ENCODE data around the gene ASTN1. TPM values are rescaled to one million over a fixed set of nuclear protein-coding genes. Genes with fewer than 3 reads are reported as not detected.

Gene ASTN1
- total and polyA plus RNA-seq, 9 of the 15 experiments (the other 6 are each of a cell fraction or from before 2014, with no cell fraction given): 0.05 to 0.22 (median 0.18) TPM

- H3K9ac ChIP-seq (ENCODE audit: insufficient read depth in 1 of 2, low read depth in 2 of 2, low read length in 2 of 2): no peak overlapping the region
- ATAC-seq (no peak), DNase-seq (ENCODE audit: extremely low read depth in 1 of 4, low spot score in 3 of 4) (no peak), FAIRE-seq (no peak)
- intact Hi-C loops (cut with micrococcal nuclease) (no loop called here), in situ Hi-C loops (cut with MboI) (no loop called here)
- H2AFZ ChIP-seq (ENCODE audit: low read depth, low read length): no peak overlapping the region
- no TSS peak for BruUV-seq (replicated peaks)
- CTCF ChIA-PET (ENCODE audit: low intra/inter-chr PET ratio): no interaction called here
- H3K79me2 ChIP-seq (ENCODE audit: control insufficient read depth, insufficient read depth, low read length): no peaks in the 10 kb centered on the region
- H3K4me2 ChIP-seq (ENCODE audit: insufficient read depth, low read length): no peak overlapping the region
- H3K27me3 ChIP-seq (ENCODE audit: control insufficient read depth in 2 of 2, insufficient read depth in 2 of 2, low read length in 2 of 2): peaks cover 3 to 9% of the 10 kb centered on the region in 2 experiments; a peak in 1 of 5 replicates
- no peaks in the 10 kb centered on the region for H4K20me1 ChIP-seq (replicated peaks; ENCODE audit: control insufficient read depth, insufficient read depth, low read length)
- no peaks in the 10 kb centered on the region for H3K9me3 ChIP-seq (replicated peaks; ENCODE audit: control insufficient read depth, insufficient read depth, low read depth, low read length)
- POLR2A ChIA-PET: no interaction called here
- no peaks in the 10 kb centered on the region for H3K36me3 ChIP-seq (ENCODE audit: control insufficient read depth, insufficient read depth, low read length)
- H3K4me1 ChIP-seq (replicated peaks in 1 of 2; ENCODE audit: control insufficient read depth in 2 of 2, insufficient read depth in 2 of 2, low read length in 2 of 2): no peaks in the 10 kb centered on the region; a peak in 1 of 5 replicates
- H3K27ac ChIP-seq (ENCODE audit: extremely low read depth, low read depth, low read length): no peak overlapping the region
- no peaks in the 10 kb centered on the region for H3K9me1 ChIP-seq (ENCODE audit: control insufficient read depth, insufficient read depth, low read length)
- H3K4me3 ChIP-seq: no peak overlapping the region
- 2% methylated on average over 5 of the region's 5 CpGs for WGBS (ENCODE audit: insufficient coverage, low coverage, missing lambda C conversion rate)
- TF ChIP-seq NUFIP1 (IDR thresholded peaks at IDR 0.05; ENCODE audit: partially characterized antibody): no peak
- TF ChIP-seq SRSF1 (IDR thresholded peaks at IDR 0.05; ENCODE audit: low read depth, low read length): no peak
- no peak for TF ChIP-seq BCLAF1 (IDR thresholded peaks at IDR 0.05; ENCODE audit: borderline replicate concordance in 1 of 2, control insufficient read depth in 1 of 2, low read depth in 2 of 2, low read length in 1 of 2)
- no peak for TF ChIP-seq ZBTB11 (CRISPR knock-in tag; IDR thresholded peaks at IDR 0.05)
- no peak for TF ChIP-seq DMBX1 (CRISPR knock-in tag; IDR thresholded peaks at IDR 0.05; ENCODE audit: borderline replicate concordance)
Measured at GRCh38 chr1:176820391-176821031, 344.0 kb downstream of the ASTN1 start.

Measured in K562 (cell line).